ENCODE data around the gene F2RL3.

The F2RL3 gene

DNA sequence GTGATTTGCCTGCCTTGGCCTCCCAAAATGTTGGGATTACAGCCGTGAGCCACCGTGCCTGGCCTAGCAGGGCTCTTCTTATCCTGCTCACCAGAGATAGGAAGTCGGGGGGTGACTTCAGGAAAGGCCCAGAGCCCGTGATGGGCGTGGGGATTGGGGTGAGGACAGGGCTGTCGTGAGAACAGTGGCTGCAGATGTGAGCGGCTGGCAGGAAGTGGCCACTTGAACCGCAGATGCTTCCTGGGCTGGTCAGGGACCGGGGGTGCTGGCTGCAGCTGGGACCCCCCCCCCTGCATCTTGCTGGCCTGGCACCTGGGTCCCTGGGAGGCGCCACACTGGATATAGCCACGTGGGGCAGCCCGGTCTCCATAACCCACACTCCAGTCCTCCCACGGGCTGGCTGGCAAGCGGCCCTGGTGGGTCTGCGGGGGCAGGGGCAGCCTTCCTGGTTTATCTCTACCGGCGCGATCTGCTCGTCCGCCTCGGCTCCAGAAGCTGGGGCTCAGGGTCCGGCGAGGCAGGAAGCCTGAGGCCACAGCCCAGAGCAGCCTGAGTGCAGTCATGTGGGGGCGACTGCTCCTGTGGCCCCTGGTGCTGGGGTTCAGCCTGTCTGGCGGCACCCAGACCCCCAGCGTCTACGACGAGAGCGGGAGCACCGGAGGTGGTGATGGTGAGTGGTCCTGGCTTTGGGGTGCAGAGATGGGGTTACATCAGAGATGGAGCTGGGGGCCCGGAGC lies at the start of gene F2RL3:
F2RL3 (plus strand) TSS at position 371 of the 737 bp plus-strand sequence; CDS start at position 562, 191 bp downstream.
- no peaks in the 10 kb centered on the region for H4K20me1 ChIP-seq (ENCODE audit: insufficient read depth, low read length)
- no peaks in the 10 kb centered on the region for H3F3A ChIP-seq (ENCODE audit: insufficient read depth, low read length)
- H3K9me3 ChIP-seq (ENCODE audit: low read length) = no peaks in the 10 kb centered on the region
- peaks cover 10% of the 10 kb centered on the region for H3K4me1 ChIP-seq (ENCODE audit: insufficient read depth, low read length, severe bottlenecking)
- no peaks in the 10 kb centered on the region for H3K36me3 ChIP-seq (ENCODE audit: insufficient read depth, low read length)
- H3K9ac ChIP-seq (ENCODE audit: low read length) = no peak within 1 kb of the TSS
- H3K27ac ChIP-seq (ENCODE audit: low read depth, low read length, poor library complexity, severe bottlenecking) = no peak within 1 kb of the TSS
- no peak within 1 kb of the TSS for H3K4me2 ChIP-seq (ENCODE audit: low read length)
- H3K4me3 ChIP-seq (ENCODE audit: low read depth, low read length, poor library complexity, severe bottlenecking) = no peak within 1 kb of the TSS
- no peaks in the 10 kb centered on the region for H3K79me2 ChIP-seq (ENCODE audit: insufficient read depth, low read length)
- H3K27me3 ChIP-seq (ENCODE audit: insufficient read depth, low read length) = no peaks in the 10 kb centered on the region
- no peaks in the 10 kb centered on the region for H3K9me2 ChIP-seq (ENCODE audit: low read depth, low read length)
- H2AFZ ChIP-seq (ENCODE audit: low read length) = no peak within 1 kb of the TSS
- TF ChIP-seq CTCF (IDR thresholded peaks at IDR 0.05; ENCODE audit: low read length) = no peak
- no peak for TF ChIP-seq EZH2 (IDR thresholded peaks at IDR 0.05; ENCODE audit: borderline replicate concordance, low read length)

DNA sequence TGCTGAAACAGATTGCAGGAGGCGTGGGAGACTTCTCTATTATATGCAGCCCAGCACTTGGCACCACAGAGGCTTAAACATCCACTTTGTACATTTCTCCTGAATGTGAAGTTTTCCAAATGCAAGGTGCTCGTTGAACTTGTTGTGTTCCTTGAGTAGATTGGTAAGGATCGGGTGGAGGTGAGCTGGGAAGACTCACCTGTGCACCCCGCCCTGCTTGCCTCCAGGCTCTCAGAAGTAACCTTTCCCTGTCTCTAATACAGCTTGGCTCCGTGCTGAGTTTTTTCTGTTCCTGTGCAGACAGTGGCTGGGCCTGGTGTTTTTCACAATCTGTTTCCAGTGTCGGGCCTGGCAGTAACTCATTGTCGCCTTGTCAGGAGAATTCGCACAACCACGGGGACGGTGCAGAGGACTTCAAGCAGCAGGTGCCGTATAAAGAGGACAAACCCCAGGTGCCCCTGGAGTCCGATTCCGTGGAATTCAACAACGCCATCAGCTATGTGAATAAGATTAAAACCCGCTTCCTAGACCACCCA lies 47.3 kb upstream of the F2RL3 start:
- Histone ChIP-seq H3K79me2 (ENCODE audit: insufficient read depth, low read length) (no peaks in the 10 kb centered on the region), H3K9me2 (ENCODE audit: low read depth, low read length) (no peaks in the 10 kb centered on the region), H3K36me3 (ENCODE audit: insufficient read depth, low read length) (peaks cover 72% of the 10 kb centered on the region), H3K9me3 (ENCODE audit: low read length) (no peaks in the 10 kb centered on the region), H3K27me3 (ENCODE audit: insufficient read depth, low read length) (no peaks in the 10 kb centered on the region), H3K4me1 (ENCODE audit: insufficient read depth, low read length, severe bottlenecking) (no peaks in the 10 kb centered on the region), H3K4me3 (ENCODE audit: low read depth, low read length, poor library complexity, severe bottlenecking) (no peak overlapping the region), H2AFZ (ENCODE audit: low read length) (no peak overlapping the region), H3K9ac (ENCODE audit: low read length) (no peak overlapping the region), H3F3A (ENCODE audit: insufficient read depth, low read length) (no peaks in the 10 kb centered on the region), H3K4me2 (ENCODE audit: low read length) (no peak overlapping the region), H3K27ac (ENCODE audit: low read depth, low read length, poor library complexity, severe bottlenecking) (no peak overlapping the region), H4K20me1 (ENCODE audit: insufficient read depth, low read length) (no peaks in the 10 kb centered on the region)
- TF ChIP-seq EZH2 (IDR thresholded peaks at IDR 0.05; ENCODE audit: borderline replicate concordance, low read length) = no peak
- TF ChIP-seq CTCF (IDR thresholded peaks at IDR 0.05; ENCODE audit: low read length) = no peak

DNA sequence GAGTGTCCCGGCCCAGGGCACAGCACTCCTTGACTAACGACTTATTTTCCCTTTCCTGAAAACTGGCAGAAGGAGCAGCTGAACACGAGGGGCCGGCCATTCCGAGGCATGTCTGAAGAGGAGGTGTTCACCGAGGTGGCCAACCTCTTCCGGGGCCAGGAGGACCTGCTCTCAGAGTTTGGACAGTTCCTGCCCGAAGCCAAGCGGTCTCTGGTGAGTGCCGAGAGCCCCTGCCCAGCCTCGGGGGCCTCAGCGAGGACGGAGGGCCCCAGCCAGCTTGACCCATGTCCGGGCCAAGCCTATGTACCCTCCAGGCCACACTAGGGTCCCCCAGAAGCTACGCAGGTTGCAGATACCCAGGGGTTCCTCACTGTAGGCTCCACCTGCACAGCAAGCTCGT lies 41.9 kb upstream of the F2RL3 start:
- no peak overlapping the region for H3K4me3 ChIP-seq (ENCODE audit: low read depth, low read length, poor library complexity, severe bottlenecking)
- no peak overlapping the region for H3K27ac ChIP-seq (ENCODE audit: low read depth, low read length, poor library complexity, severe bottlenecking)
- no peaks in the 10 kb centered on the region for H3K9me2 ChIP-seq (ENCODE audit: low read depth, low read length)
- TF ChIP-seq CTCF (IDR thresholded peaks at IDR 0.05; ENCODE audit: low read length) (no peak), EZH2 (IDR thresholded peaks at IDR 0.05; ENCODE audit: borderline replicate concordance, low read length) (no peak)
- H3F3A ChIP-seq (ENCODE audit: insufficient read depth, low read length) = no peaks in the 10 kb centered on the region
- no peak overlapping the region for H3K4me2 ChIP-seq (ENCODE audit: low read length)
- no peaks in the 10 kb centered on the region for H3K79me2 ChIP-seq (ENCODE audit: insufficient read depth, low read length)
- H3K4me1 ChIP-seq (ENCODE audit: insufficient read depth, low read length, severe bottlenecking) = no peaks in the 10 kb centered on the region
- H2AFZ ChIP-seq (ENCODE audit: low read length) = no peak overlapping the region
- no peak overlapping the region for H3K9ac ChIP-seq (ENCODE audit: low read length)
- no peaks in the 10 kb centered on the region for H4K20me1 ChIP-seq (ENCODE audit: insufficient read depth, low read length)
- no peaks in the 10 kb centered on the region for H3K9me3 ChIP-seq (ENCODE audit: low read length)
- H3K27me3 ChIP-seq (ENCODE audit: insufficient read depth, low read length) = no peaks in the 10 kb centered on the region
- peaks cover 94% of the 10 kb centered on the region for H3K36me3 ChIP-seq (ENCODE audit: insufficient read depth, low read length)

All from OCI-LY1 (cell line).